ENCODE data around the gene SETD7. TPM values are rescaled to one million over a fixed set of nuclear protein-coding genes. Genes with fewer than 3 reads are reported as not detected.

The SETD7 gene
- total RNA-seq, 1 donor from 2014 or later = 8.2 TPM

DNA sequence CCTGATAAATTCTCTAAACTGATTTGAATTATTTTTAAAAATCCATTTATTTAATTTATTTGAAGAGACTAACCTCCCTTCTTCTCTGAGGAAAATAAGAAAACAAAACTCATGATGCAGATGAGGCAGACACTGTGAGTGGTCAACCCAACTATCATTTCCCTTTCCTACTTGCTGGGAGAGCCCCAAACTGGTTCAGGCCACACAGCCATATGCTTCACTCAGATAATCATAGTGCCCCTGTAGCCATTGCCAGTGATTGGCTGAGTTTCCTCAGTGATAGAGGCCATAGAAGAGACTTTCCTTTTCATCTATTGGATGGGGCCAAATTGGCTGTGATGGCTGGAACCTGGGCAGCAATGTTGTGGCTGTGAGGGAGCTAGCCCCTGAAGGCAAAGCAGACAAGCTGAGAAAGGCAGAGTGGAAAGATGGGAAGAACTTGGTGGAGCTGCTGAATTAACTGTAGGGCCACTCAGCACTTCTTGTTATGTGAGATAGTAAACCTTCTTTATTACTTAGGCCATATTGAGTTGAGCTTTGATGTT lies 52.3 kb downstream of the SETD7 start:
- Histone ChIP-seq H3K4me2 (no peak overlapping the region), H3K27ac (no peak overlapping the region), H3K4me1 (no peaks in the 10 kb centered on the region), H3K79me2 (ENCODE audit: low read depth) (no peaks in the 10 kb centered on the region), H3K4me3 (no peak overlapping the region), H4K20me1 (ENCODE audit: low read depth) (no peaks in the 10 kb centered on the region), H3K9ac (no peak overlapping the region), H3K36me3 (no peaks in the 10 kb centered on the region), H3F3A (ENCODE audit: low read depth) (no peaks in the 10 kb centered on the region), H2AFZ (replicated peaks) (no peak overlapping the region), H3K9me3 (ENCODE audit: low read depth) (no peaks in the 10 kb centered on the region), H3K27me3 (no peaks in the 10 kb centered on the region)
- Mint-ChIP-seq H3K9me3 (no peaks in the 10 kb centered on the region), H3K4me3 (no peak overlapping the region), H3K27ac (no peak overlapping the region), H3K4me1 (peaks cover 14% of the 10 kb centered on the region), H3K36me3 (peaks cover 6% of the 10 kb centered on the region), H3K27me3 (ENCODE audit: insufficient read depth, low read depth) (peaks cover 2% of the 10 kb centered on the region)
- TF ChIP-seq EZH2phosphoT487 (IDR thresholded peaks at IDR 0.05) (no peak), CTCF (IDR thresholded peaks at IDR 0.05) (no peak), EZH2 (IDR thresholded peaks at IDR 0.05) (no peak)
- DNase-seq (ENCODE audit: low spot score) = no peak

- Mint-ChIP-seq H3K27ac (peak overlapping the region; percentile 53), H3K27me3 (ENCODE audit: insufficient read depth, low read depth) (peaks cover 2% of the 10 kb centered on the region), H3K36me3 (peaks cover 4% of the 10 kb centered on the region), H3K4me1 (peaks cover 14% of the 10 kb centered on the region), H3K4me3 (no peak overlapping the region), H3K9me3 (no peaks in the 10 kb centered on the region)
- H3K36me3 ChIP-seq = no peaks in the 10 kb centered on the region
- H3K4me1 ChIP-seq = no peaks in the 10 kb centered on the region
- H3K9me3 ChIP-seq (ENCODE audit: low read depth) = no peaks in the 10 kb centered on the region
- no peak for TF ChIP-seq CTCF (IDR thresholded peaks at IDR 0.05)
- TF ChIP-seq EZH2 (IDR thresholded peaks at IDR 0.05) = no peak
- TF ChIP-seq EZH2phosphoT487 (IDR thresholded peaks at IDR 0.05) = no peak
- H4K20me1 ChIP-seq (ENCODE audit: low read depth) = no peaks in the 10 kb centered on the region
- H3K9ac ChIP-seq = no peak overlapping the region
- peak overlapping the region; percentile 24 for H2AFZ ChIP-seq (replicated peaks)
- H3K27me3 ChIP-seq = no peaks in the 10 kb centered on the region
- no peak overlapping the region for H3K27ac ChIP-seq
- H3K79me2 ChIP-seq (ENCODE audit: low read depth) = no peaks in the 10 kb centered on the region
- no peak for DNase-seq (ENCODE audit: low spot score)
- H3K4me2 ChIP-seq = no peak overlapping the region
- H3F3A ChIP-seq (ENCODE audit: low read depth) = no peaks in the 10 kb centered on the region
- no peak overlapping the region for H3K4me3 ChIP-seq
These were observed 53.8 kb downstream of the SETD7 start for GRCh38 chr4:139501927-139502899.

DNA sequence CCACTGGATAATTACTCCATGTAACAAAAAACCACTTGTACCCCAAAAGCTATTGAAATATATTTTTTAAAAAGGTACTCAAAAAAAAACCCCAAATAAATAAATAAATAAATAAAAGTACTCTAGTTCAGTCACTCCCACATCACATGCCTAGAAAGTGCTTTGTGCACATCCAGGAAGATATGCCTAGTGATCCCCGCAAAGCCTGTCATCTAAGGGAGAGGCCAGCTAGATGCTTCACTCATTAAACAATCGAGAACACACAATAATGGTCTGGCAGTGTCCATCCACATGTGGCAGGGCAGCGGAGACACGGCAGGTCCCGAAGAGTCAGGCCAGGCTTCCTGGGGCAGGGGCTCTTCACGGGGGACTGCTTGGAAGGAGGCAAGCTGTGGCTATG lies 54.5 kb downstream of the SETD7 start:
- no peaks in the 10 kb centered on the region for H4K20me1 ChIP-seq (ENCODE audit: low read depth)
- Mint-ChIP-seq H3K36me3 (peaks cover 3% of the 10 kb centered on the region), H3K27me3 (ENCODE audit: insufficient read depth, low read depth) (peaks cover 2% of the 10 kb centered on the region), H3K4me1 (peaks cover 14% of the 10 kb centered on the region), H3K27ac (peak overlapping the region; percentile 53), H3K4me3 (no peak overlapping the region), H3K9me3 (no peaks in the 10 kb centered on the region)
- H3K27me3 ChIP-seq = no peaks in the 10 kb centered on the region
- no peak overlapping the region for H3K27ac ChIP-seq
- no peak overlapping the region for H2AFZ ChIP-seq (replicated peaks)
- no peaks in the 10 kb centered on the region for H3K79me2 ChIP-seq (ENCODE audit: low read depth)
- H3K9me3 ChIP-seq (ENCODE audit: low read depth) = no peaks in the 10 kb centered on the region
- no peak overlapping the region for H3K4me2 ChIP-seq
- no peaks in the 10 kb centered on the region for H3K4me1 ChIP-seq
- H3F3A ChIP-seq (ENCODE audit: low read depth) = no peaks in the 10 kb centered on the region
- no peaks in the 10 kb centered on the region for H3K36me3 ChIP-seq
- no peak for TF ChIP-seq EZH2 (IDR thresholded peaks at IDR 0.05)
- no peak for TF ChIP-seq CTCF (IDR thresholded peaks at IDR 0.05)
- TF ChIP-seq EZH2phosphoT487 (IDR thresholded peaks at IDR 0.05) = no peak
- DNase-seq (ENCODE audit: low spot score) = peak; percentile 2
- H3K9ac ChIP-seq = no peak overlapping the region
- no peak overlapping the region for H3K4me3 ChIP-seq

All from neural progenitor cell (in vitro differentiated cells).